ENCODE measurements around the gene PPP2R2C.

DNA sequence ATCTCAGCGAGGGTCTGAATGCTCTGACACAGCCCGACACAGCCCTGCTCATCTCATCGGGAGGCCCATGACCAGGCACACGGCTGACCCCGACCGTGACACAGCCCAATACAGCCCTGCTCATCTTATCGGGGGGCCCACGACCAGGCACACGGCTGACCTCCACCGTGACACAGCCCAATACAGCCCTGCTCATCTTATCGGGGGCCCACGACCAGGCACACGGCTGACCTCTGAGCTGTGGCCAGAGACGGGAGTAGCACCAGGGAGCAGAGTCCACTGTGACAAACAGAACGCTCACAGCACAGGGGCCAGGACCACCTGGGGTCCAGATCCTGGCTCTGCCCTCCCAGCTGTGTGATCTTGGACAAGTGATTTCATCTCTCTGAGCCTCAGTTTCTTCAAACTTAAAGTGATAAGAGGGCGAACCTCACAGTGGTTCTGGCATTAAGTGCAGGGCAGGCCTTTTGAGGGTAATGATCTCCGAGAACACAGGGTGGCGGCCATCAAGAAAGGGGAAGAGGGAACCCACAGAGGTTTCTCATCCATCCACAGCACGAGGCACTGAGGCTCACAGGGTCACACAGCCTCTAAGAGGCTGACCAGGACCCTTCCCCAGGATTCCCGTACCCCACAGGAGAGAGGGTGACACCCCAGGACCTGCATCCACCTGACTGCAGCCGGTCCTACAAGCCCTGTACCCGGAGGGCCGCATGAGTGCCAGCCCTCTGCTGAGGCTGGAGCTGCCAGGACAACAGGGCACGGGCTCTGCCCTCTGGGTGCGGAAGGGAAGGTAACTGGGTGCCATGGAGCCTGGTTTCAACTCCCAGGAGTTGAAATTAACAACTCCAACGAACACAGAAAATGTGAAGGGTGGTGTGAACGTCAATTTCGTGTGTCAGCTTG is 142.7 kb downstream of the PPP2R2C start:
- TF ChIP-seq, protein P1, sequence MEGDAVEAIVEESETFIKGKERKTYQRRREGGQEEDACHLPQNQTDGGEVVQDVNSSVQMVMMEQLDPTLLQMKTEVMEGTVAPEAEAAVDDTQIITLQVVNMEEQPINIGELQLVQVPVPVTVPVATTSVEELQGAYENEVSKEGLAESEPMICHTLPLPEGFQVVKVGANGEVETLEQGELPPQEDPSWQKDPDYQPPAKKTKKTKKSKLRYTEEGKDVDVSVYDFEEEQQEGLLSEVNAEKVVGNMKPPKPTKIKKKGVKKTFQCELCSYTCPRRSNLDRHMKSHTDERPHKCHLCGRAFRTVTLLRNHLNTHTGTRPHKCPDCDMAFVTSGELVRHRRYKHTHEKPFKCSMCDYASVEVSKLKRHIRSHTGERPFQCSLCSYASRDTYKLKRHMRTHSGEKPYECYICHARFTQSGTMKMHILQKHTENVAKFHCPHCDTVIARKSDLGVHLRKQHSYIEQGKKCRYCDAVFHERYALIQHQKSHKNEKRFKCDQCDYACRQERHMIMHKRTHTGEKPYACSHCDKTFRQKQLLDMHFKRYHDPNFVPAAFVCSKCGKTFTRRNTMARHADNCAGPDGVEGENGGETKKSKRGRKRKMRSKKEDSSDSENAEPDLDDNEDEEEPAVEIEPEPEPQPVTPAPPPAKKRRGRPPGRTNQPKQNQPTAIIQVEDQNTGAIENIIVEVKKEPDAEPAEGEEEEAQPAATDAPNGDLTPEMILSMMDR (IDR thresholded peaks at IDR 0.05; ENCODE audit: insufficient read depth, low read length): no peak
- TF ChIP-seq POLR2AphosphoS5 (IDR thresholded peaks at IDR 0.05; ENCODE audit: low read depth) (no peak), GABPA (IDR thresholded peaks at IDR 0.05; ENCODE audit: low read depth) (no peak), SPI1 (IDR thresholded peaks at IDR 0.05; ENCODE audit: borderline replicate concordance, low read depth) (no peak)
- TF ChIP-seq, protein P2, sequence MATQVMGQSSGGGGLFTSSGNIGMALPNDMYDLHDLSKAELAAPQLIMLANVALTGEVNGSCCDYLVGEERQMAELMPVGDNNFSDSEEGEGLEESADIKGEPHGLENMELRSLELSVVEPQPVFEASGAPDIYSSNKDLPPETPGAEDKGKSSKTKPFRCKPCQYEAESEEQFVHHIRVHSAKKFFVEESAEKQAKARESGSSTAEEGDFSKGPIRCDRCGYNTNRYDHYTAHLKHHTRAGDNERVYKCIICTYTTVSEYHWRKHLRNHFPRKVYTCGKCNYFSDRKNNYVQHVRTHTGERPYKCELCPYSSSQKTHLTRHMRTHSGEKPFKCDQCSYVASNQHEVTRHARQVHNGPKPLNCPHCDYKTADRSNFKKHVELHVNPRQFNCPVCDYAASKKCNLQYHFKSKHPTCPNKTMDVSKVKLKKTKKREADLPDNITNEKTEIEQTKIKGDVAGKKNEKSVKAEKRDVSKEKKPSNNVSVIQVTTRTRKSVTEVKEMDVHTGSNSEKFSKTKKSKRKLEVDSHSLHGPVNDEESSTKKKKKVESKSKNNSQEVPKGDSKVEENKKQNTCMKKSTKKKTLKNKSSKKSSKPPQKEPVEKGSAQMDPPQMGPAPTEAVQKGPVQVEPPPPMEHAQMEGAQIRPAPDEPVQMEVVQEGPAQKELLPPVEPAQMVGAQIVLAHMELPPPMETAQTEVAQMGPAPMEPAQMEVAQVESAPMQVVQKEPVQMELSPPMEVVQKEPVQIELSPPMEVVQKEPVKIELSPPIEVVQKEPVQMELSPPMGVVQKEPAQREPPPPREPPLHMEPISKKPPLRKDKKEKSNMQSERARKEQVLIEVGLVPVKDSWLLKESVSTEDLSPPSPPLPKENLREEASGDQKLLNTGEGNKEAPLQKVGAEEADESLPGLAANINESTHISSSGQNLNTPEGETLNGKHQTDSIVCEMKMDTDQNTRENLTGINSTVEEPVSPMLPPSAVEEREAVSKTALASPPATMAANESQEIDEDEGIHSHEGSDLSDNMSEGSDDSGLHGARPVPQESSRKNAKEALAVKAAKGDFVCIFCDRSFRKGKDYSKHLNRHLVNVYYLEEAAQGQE (IDR thresholded peaks at IDR 0.05; ENCODE audit: insufficient replicate concordance, low read depth): no peak

Data from HL-60 (cell line).